GM21576 (cell line): ENCODE measurements around the gene EP400.
"Not testable (repeated sequence)": the region's sequence is repeated elsewhere in the genome, so short reads cannot be mapped to it uniquely, and the experiment has no call there.

Source experiments
- ATAC-seq: cut with Tn5 transposase; IDR thresholded peaks from one replicate; pipeline ENCODE4 v1.9.1; 2021; ENCODE audit warnings: mild to moderate bottlenecking, moderate library complexity; ENCODE audit not compliant: unreplicated experiment

Gene EP400

DNA sequence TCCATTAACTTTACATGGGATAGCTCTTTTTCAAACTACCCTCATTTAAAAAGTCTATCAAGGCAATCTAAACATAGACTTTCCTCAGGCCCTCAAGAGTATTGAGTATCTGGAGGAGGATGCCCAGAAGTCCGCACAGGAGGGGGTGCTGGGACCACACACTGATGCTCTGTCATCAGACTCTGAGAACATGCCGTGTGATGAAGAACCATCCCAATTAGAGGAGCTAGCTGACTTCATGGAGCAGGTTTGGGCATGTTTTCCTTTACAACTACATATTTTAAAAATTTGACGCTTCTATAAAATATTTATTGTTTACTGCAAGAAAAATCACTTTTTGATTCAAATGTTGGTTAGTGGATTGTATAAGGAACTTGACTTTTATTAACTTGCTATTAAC is 93.5 kb downstream of the EP400 start:
- ATAC-seq, result no peak

DNA sequence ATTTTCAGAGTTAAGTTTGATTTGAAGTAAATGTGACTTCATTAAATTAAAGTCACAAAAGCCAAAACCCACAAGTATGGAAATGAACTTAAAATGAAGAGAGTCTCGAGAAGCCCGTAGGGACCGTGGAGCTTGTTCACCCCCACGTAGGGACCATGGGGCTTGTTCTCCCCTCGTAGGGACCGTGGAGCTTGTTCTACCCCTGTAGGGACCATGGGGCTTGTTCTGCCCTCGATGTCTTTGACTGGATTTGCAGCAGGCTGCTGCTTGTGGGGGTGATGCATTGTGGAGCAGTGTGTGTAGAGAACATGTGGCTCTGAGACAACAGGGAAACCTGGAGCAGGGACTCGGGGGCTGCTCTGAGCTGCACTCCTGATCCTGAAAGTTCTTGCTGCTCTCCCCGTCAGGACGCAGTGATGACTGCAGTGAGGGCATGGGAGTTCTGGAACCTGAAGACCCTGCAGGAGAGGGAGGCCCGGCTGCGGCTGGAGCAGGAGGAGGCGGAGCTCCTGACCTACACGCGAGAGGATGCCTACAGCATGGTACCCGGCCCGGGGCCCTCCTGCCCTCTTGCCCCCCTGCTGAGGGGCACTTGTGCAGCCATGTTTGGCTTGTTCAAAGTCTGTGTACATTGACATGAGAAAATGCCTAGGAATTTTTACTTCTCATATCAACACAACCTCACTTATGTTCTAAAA is 94.2 kb downstream of the EP400 start:
- ATAC-seq, result no peak

DNA sequence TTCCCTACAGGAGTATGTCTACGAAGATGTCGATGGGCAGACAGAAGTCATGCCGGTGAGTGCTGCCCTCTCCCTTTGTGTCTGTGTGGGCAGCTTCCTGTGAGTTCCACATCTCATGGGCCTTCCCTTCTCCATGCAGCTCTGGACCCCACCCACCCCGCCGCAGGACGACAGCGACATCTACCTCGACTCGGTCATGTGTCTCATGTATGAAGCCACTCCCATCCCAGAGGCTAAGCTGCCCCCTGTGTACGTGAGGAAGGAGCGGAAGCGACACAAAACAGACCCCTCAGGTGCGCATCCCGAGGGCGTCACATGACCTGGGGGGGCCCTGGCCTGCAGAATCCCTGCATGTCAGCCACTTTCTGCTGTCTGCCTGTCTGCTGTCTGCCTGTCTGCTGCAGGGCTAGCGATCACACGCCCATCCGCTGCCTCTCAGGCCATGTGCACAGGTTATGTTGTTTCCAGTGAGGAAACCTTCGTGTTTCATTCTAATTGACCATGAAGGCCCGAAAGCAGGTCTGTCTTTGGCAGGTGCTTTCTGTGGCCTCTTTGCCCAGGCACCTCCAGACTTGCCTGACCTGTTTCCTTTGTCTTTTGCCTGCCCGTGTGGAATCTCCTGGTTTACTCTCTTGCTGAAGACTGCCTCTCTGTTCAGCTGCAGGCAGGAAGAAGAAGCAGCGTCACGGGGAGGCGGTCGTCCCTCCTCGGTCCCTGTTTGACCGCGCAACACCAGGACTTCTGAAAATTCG is 95.1 kb downstream of the EP400 start:
- ATAC-seq, result no peak

- no peak for ATAC-seq
Observed at GRCh38 chr12:132045751-132046150, 96.0 kb downstream of the EP400 start.

- ATAC-seq, result no peak
Observed at GRCh38 chr12:132046561-132046960, 96.8 kb downstream of the EP400 start.

GRCh38 chr12:132047630-132048029 is 97.9 kb downstream of the EP400 start:
- not testable (repeated sequence) for ATAC-seq

GRCh38 chr12:132049442-132049841 is 99.7 kb downstream of the EP400 start:
- no peak for ATAC-seq

GRCh38 chr12:132049876-132050275 is 100.1 kb downstream of the EP400 start:
- ATAC-seq, result no peak

DNA sequence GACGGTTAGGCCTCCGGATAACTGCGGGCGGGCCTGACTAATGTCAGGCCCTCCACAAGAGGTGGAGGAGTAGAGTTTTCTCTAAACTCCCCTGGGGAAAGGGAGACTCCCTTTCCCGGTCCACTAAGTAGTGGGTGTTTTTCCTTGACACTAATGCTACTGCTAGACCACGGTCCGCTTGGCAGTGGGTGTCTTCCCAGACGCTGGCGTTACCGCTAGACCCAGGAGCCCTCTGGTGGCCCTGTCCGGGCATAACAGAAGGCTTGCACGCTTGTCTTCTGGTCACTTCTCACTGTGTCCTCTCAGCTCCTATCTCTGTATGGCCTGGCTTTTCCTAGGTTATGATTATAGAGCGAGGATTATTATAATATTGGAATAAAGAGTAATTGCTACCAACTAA is 102.0 kb downstream of the EP400 start:
- not testable (repeated sequence) for ATAC-seq

DNA sequence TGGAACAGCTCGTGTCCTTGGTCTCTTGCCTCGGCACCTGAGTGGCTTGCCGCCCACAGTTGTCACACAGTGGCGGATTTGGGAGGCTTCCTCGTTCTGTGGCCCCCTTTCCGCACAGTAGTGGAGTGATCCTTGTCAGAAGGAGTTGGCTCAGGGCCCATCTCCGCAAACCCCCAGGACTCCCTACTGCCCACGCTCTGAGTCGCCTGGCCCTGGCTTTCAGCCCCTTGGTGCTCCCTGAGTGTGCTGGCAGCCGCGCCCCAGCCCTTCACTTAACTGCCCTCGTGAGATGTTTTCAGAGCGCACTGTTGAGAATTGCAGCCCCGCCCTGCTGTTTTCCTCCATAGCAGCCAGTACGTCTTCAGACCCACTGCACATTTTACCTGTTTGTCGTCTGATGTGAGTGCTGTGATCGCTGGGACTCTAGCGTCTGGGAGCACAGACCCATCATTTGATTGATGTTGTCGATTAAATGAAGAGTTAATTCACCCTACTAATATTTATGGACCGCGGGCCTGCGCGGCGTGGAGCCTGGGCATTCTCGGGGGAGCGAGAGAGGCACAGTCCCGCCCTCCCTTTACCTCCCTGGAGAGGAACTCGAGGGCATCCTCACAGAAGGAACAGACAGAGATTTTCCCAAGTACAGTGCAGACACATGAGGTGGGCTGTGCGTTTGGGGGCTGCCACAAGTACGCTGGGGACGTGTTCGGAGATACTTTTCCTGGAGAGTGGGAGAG is 102.6 kb downstream of the EP400 start:
- no peak for ATAC-seq

GRCh38 chr12:132053338-132054330 is 103.9 kb downstream of the EP400 start:
- no peak for ATAC-seq

DNA sequence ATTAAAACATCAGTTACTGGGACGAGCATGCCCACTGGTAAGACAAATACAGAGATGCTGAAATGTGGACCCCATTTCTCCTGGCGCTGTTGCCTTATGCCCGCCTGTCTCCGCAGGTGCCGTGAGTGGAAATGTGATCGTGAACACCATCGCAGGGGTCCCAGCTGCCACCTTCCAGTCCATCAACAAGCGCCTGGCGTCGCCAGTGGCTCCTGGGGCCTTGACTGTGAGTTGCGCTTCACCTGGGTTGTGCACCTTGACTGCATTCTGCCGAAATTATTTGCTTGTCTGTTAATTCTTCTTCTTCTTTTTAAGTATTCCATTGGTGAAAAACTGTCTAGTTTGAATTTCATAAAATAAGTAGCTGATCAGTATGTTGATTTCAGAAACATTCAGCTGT is 105.2 kb downstream of the EP400 start:
- no peak for ATAC-seq

DNA sequence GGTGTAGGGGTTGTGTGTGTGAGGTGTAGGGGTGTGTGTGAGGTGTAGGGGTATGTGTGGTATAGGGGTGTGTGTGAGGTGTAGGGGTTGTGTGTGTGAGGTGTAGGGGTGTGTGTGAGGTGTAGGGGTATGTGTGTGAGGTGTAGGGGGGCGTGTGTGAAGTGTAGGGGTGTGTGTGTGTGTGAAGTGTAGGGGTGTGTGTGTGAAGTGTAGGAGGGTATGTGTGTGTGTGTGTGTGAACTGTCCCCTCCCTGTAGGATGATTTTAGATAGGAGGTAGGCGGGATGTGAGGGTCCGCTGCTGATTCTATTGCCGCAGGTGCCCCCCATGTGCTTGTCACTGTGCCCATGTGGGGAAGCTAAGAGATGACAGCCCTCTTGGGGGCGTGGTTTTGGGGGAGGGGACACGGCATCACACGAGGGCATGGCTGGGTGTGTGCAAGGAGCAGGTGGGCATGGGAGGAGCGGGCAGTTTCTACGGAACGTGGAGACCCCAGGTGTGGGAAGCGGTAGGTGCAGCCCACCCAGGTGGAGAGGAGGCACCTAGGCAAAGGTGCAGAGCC is 105.9 kb downstream of the EP400 start:
- ATAC-seq, result no peak

- no peak for ATAC-seq
Observed at GRCh38 chr12:132056320-132056719, 106.6 kb downstream of the EP400 start.

DNA sequence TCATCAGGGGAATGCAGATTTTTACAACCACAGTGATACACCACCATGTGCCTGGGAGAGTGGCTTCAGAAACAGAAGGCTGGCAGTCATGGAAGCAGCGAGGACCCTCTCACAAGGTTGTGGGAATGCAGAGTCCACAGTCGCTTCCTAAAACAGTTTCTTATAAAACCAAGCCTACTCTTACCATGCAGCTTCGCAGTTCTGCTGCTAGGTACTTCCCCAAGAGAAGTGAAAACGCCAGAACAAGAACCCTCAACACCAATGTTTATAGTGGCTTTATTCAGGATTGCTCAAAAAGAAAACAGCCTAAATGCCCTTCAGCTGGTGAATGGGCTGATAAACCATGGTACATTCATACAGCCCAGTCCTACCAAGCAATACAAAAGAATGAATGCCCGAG is 107.2 kb downstream of the EP400 start:
- peak; percentile 49 for ATAC-seq

GRCh38 chr12:132057691-132058090 is 107.9 kb downstream of the EP400 start:
- ATAC-seq, result no peak

GRCh38 chr12:132061197-132061596 is 111.5 kb downstream of the EP400 start:
- no peak for ATAC-seq

GRCh38 chr12:132061641-132062430 is 112.1 kb downstream of the EP400 start:
- no peak for ATAC-seq

DNA sequence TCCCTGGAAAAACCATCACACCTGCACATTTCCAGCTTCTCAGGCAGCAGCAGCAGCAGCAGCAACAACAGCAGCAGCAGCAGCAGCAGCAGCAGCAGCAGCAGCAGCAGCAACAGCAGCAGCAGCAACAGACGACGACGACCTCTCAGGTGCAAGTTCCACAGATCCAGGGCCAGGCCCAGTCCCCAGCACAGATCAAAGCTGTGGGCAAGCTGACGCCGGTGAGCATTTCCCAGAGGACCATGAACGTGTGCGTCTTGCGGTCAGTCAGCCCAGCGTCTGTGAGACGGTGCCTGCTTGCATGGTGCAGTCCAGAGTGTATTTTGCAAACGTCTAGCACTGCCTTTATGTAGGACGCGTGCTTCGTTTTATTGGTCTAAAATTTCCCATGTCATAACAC is 112.7 kb downstream of the EP400 start:
- ATAC-seq, result no peak

GRCh38 chr12:132063491-132063890 is 113.7 kb downstream of the EP400 start:
- no peak for ATAC-seq
